Activated CD4-positive, alpha-beta T cell treated with anti-CD3 and anti-CD28 coated beads for 36 hours (primary cell): ENCODE data around the gene SPATA13. TPM values are rescaled to one million over a fixed set of nuclear protein-coding genes. Genes with fewer than 3 reads are reported as not detected.

Experiments
- ATAC-seq: fragments of 200-7000 bp; cut with Tn5 transposase; one replicate; pipeline ENCODE4 v1.10.0; 2021; ENCODE audit warnings: mild to moderate bottlenecking, moderate library complexity
- CTCF ChIA-PET: fragments of 350-600 bp; sonication (Branson Sonifier 250); formaldehyde crosslinking; loops from one replicate; lab custom pipeline; 2021; ENCODE audit warnings: antibody characterized with exemption; lab: Charles Lee
- POLR2A ChIA-PET: fragments of 350-600 bp; sonication (Branson Sonifier 250); formaldehyde crosslinking; loops from one replicate; lab custom pipeline; 2021; ENCODE audit warnings: antibody characterized with exemption, inconsistent platforms; lab: Charles Lee
- DNase-seq: peaks from one replicate; pipeline ENCODE4 v3.0.0-alpha.2; 2020
- H3K27ac Mint-ChIP-seq: one replicate; pipeline ENCODE4 v1.8.0; 2021; ENCODE audit warnings: mixed read lengths
- H3K27me3 Mint-ChIP-seq: one replicate; pipeline ENCODE4 v1.8.0; 2021; ENCODE audit warnings: mixed read lengths
- H3K36me3 Mint-ChIP-seq: one replicate; pipeline ENCODE4 v1.8.0; 2021; ENCODE audit warnings: low read depth, mixed read lengths
- H3K4me1 Mint-ChIP-seq: one replicate; pipeline ENCODE4 v1.8.0; 2021; ENCODE audit warnings: mixed read lengths
- H3K4me3 Mint-ChIP-seq: one replicate; pipeline ENCODE4 v1.8.0; 2021; ENCODE audit warnings: mild to moderate bottlenecking, moderate library complexity, mixed read lengths
- H3K9me3 Mint-ChIP-seq: one replicate; pipeline ENCODE4 v1.8.0; 2021; ENCODE audit warnings: low read depth, mixed read lengths
- intact Hi-C, 2 experiments: fragments of 100-400 bp; cut with DNase I in 1 of 2; cut with micrococcal nuclease in 1 of 2; formaldehyde crosslinking; loops; one replicate each; pipeline versions ENCODE4 v1.14.2 to v1.15.1; 2022 to 2024; cut with DNase I, micrococcal nuclease
- total RNA-seq, 2 experiments: library from RNA; stranded (reverse); gene quantifications; one replicate each; pipeline ENCODE4 v1.2.3, GENCODE V29; 2021

SPATA13 gene
- total RNA-seq, 2 experiments from 2014 or later, result 47.6 to 51.5 TPM

- Mint-ChIP-seq H3K9me3 (no peaks in the 10 kb centered on the region), H3K4me3 (no peak overlapping the region)
Measured at GRCh38 chr13:24168392-24168750, 7.9 kb downstream of the SPATA13 start.

GRCh38 chr13:24168979-24169378 lies 8.5 kb downstream of the SPATA13 start:
- intact Hi-C loops, result loop anchor here in 1 of 2 experiments (10.0 kb wide), 1 partner anchor 374 kb away; no protein-coding TSS in a partner anchor
- Mint-ChIP-seq H3K27me3 (no peaks in the 10 kb centered on the region), H3K4me3 (no peak overlapping the region), H3K36me3 (peaks cover 17% of the 10 kb centered on the region), H3K4me1 (peaks cover 25% of the 10 kb centered on the region), H3K9me3 (no peaks in the 10 kb centered on the region), H3K27ac (no peak overlapping the region)
- no peak for DNase-seq
- POLR2A ChIA-PET, result no interaction called here
- ATAC-seq, result no peak
- CTCF ChIA-PET, result no interaction called here

More at GRCh38 chr13:24168392-24168750, 7.9 kb downstream of the SPATA13 start:
- Mint-ChIP-seq H3K36me3 (peaks cover 17% of the 10 kb centered on the region), H3K4me1 (peaks cover 19% of the 10 kb centered on the region), H3K27me3 (no peaks in the 10 kb centered on the region), H3K27ac (peak overlapping the region; percentile 27)
- CTCF ChIA-PET, result no interaction called here
- POLR2A ChIA-PET, result no interaction called here
- peak; percentile 35 for DNase-seq
- ATAC-seq, result peak; percentile 91
- intact Hi-C loops, result loop anchor here in 1 of 2 experiments (10.0 kb wide), 1 partner anchor 374 kb away; no protein-coding TSS in a partner anchor

GRCh38 chr13:24172071-24172470 lies 11.6 kb downstream of the SPATA13 start:
- Mint-ChIP-seq H3K4me1 (peaks cover 30% of the 10 kb centered on the region), H3K4me3 (no peak overlapping the region), H3K9me3 (no peaks in the 10 kb centered on the region), H3K27ac (no peak overlapping the region), H3K36me3 (peaks cover 10% of the 10 kb centered on the region), H3K27me3 (no peaks in the 10 kb centered on the region)
- no peak for ATAC-seq
- DNase-seq, result no peak
- ChIA-PET CTCF (interaction anchor here (0.6 kb wide), 1 partner anchor 11 kb away, joined by 3 read pairs; no protein-coding TSS in a partner anchor), POLR2A (no interaction called here)
- intact Hi-C loops, result no loop called here

GRCh38 chr13:24173795-24174194 lies 13.3 kb downstream of the SPATA13 start:
- H3K4me1 Mint-ChIP-seq, result peaks cover 24% of the 10 kb centered on the region
- H3K4me3 Mint-ChIP-seq, result no peak overlapping the region
- ChIA-PET POLR2A (no interaction called here), CTCF (interaction anchor here (0.7 kb wide), 1 partner anchor 58 kb away, joined by 3 read pairs; no protein-coding TSS in a partner anchor)
- H3K9me3 Mint-ChIP-seq, result no peaks in the 10 kb centered on the region
- intact Hi-C loops, result no loop called here
- DNase-seq, result no peak
- no peak overlapping the region for H3K27ac Mint-ChIP-seq
- no peaks in the 10 kb centered on the region for H3K36me3 Mint-ChIP-seq
- H3K27me3 Mint-ChIP-seq, result no peaks in the 10 kb centered on the region
- ATAC-seq, result peak; percentile 47

GRCh38 chr13:24175847-24176246 lies 15.3 kb downstream of the SPATA13 start:
- no peak for ATAC-seq
- Mint-ChIP-seq H3K36me3 (no peaks in the 10 kb centered on the region), H3K27ac (no peak overlapping the region), H3K4me3 (no peak overlapping the region), H3K9me3 (no peaks in the 10 kb centered on the region), H3K27me3 (no peaks in the 10 kb centered on the region), H3K4me1 (peaks cover 31% of the 10 kb centered on the region)
- intact Hi-C loops, result loop anchor here in 1 of 2 experiments (5.0 kb wide), 3 partner anchors 79 to 209 kb away; no protein-coding TSS in a partner anchor
- CTCF ChIA-PET, result interaction anchor here (1.0 to 1.3 kb wide), 2 partner anchors 28 to 40 kb away, joined by 3 to 4 read pairs; no protein-coding TSS in a partner anchor
- POLR2A ChIA-PET, result interaction anchor here (0.7 kb wide), 1 partner anchor 26 kb away, joined by 3 read pairs; no protein-coding TSS in a partner anchor
- DNase-seq, result no peak

- POLR2A ChIA-PET, result interaction anchor here (0.7 kb wide), 1 partner anchor 26 kb away, joined by 3 read pairs; no protein-coding TSS in a partner anchor
- H3K9me3 Mint-ChIP-seq, result peaks cover 2% of the 10 kb centered on the region
- CTCF ChIA-PET, result interaction anchor here (1.3 kb wide), 1 partner anchor 27 kb away, joined by 4 read pairs; no protein-coding TSS in a partner anchor
- H3K4me3 Mint-ChIP-seq, result no peak overlapping the region
- H3K36me3 Mint-ChIP-seq, result no peaks in the 10 kb centered on the region
- ATAC-seq (no peak), DNase-seq (no peak)
- H3K27ac Mint-ChIP-seq, result no peak overlapping the region
- intact Hi-C loops, result loop anchor here in 1 of 2 experiments (5.0 kb wide), 3 partner anchors 79 to 209 kb away; no protein-coding TSS in a partner anchor
- H3K27me3 Mint-ChIP-seq, result no peaks in the 10 kb centered on the region
- peaks cover 31% of the 10 kb centered on the region for H3K4me1 Mint-ChIP-seq
Measured at GRCh38 chr13:24176351-24177101, 16.0 kb downstream of the SPATA13 start.

- peaks cover 31% of the 10 kb centered on the region for H3K4me1 Mint-ChIP-seq
- H3K9me3 Mint-ChIP-seq, result peaks cover 6% of the 10 kb centered on the region
- intact Hi-C loops, result loop anchor here in 1 of 2 experiments (5.0 kb wide), 3 partner anchors 82 to 212 kb away; no protein-coding TSS in a partner anchor
- no peaks in the 10 kb centered on the region for H3K27me3 Mint-ChIP-seq
- H3K27ac Mint-ChIP-seq, result peak overlapping the region; percentile 8
- ChIA-PET CTCF (interaction anchor here (1.1 to 1.3 kb wide), 2 partner anchors 24 to 257 kb away, joined by 3 to 4 read pairs; no protein-coding TSS in a partner anchor), POLR2A (no interaction called here)
- peak; percentile 92 for ATAC-seq
- H3K36me3 Mint-ChIP-seq, result peaks cover 5% of the 10 kb centered on the region
- DNase-seq, result no peak
- no peak overlapping the region for H3K4me3 Mint-ChIP-seq
Measured at GRCh38 chr13:24178847-24179485, 18.4 kb downstream of the SPATA13 start.

- POLR2A ChIA-PET, result no interaction called here
- no peak for ATAC-seq
- intact Hi-C loops, result loop anchor here in 1 of 2 experiments (5.0 kb wide), 3 partner anchors 82 to 212 kb away; no protein-coding TSS in a partner anchor
Measured at GRCh38 chr13:24179486-24179850, 18.9 kb downstream of the SPATA13 start.

GRCh38 chr13:24180750-24181377 lies 20.3 kb downstream of the SPATA13 start:
- no peak overlapping the region for H3K4me3 Mint-ChIP-seq
- no peak for DNase-seq

More at GRCh38 chr13:24179486-24179850, 18.9 kb downstream of the SPATA13 start:
- H3K36me3 Mint-ChIP-seq, result peaks cover 5% of the 10 kb centered on the region
- no peaks in the 10 kb centered on the region for H3K27me3 Mint-ChIP-seq
- no peak overlapping the region for H3K27ac Mint-ChIP-seq
- DNase-seq, result no peak
- CTCF ChIA-PET, result interaction anchor here (1.1 kb wide), 1 partner anchor 23 kb away, joined by 3 read pairs; no protein-coding TSS in a partner anchor
- H3K9me3 Mint-ChIP-seq, result peaks cover 6% of the 10 kb centered on the region
- H3K4me3 Mint-ChIP-seq, result no peak overlapping the region
- H3K4me1 Mint-ChIP-seq, result peaks cover 28% of the 10 kb centered on the region

GRCh38 chr13:24181991-24182702 lies 21.6 kb downstream of the SPATA13 start:
- no peak for DNase-seq
- ATAC-seq, result no peak
- intact Hi-C loops, result no loop called here
- no peak overlapping the region for H3K4me3 Mint-ChIP-seq
- POLR2A ChIA-PET, result no interaction called here
- H3K27ac Mint-ChIP-seq, result no peak overlapping the region
- peaks cover 5% of the 10 kb centered on the region for H3K36me3 Mint-ChIP-seq
- CTCF ChIA-PET, result interaction anchor here (1.3 kb wide), 1 partner anchor 37 kb away, joined by 3 read pairs; no protein-coding TSS in a partner anchor
- peaks cover 6% of the 10 kb centered on the region for H3K9me3 Mint-ChIP-seq
- H3K4me1 Mint-ChIP-seq, result peaks cover 39% of the 10 kb centered on the region
- no peaks in the 10 kb centered on the region for H3K27me3 Mint-ChIP-seq

More at GRCh38 chr13:24180750-24181377, 20.3 kb downstream of the SPATA13 start:
- Mint-ChIP-seq H3K36me3 (peaks cover 5% of the 10 kb centered on the region), H3K27ac (no peak overlapping the region), H3K4me1 (peaks cover 26% of the 10 kb centered on the region), H3K9me3 (peaks cover 6% of the 10 kb centered on the region), H3K27me3 (no peaks in the 10 kb centered on the region)
- no peak for ATAC-seq
- intact Hi-C loops, result no loop called here
- CTCF ChIA-PET, result interaction anchor here (0.6 to 1.3 kb wide), 4 partner anchors 8 to 1097 kb away, joined by 3 read pairs; no protein-coding TSS in a partner anchor
- POLR2A ChIA-PET, result no interaction called here
